ENCODE results near the gene CAPN9. TPM values are rescaled to one million over a fixed set of nuclear protein-coding genes. Genes with fewer than 3 reads are reported as not detected.

CAPN9 gene
- total RNA-seq, 1 donor from 2014 or later: 0.19 TPM

DNA sequence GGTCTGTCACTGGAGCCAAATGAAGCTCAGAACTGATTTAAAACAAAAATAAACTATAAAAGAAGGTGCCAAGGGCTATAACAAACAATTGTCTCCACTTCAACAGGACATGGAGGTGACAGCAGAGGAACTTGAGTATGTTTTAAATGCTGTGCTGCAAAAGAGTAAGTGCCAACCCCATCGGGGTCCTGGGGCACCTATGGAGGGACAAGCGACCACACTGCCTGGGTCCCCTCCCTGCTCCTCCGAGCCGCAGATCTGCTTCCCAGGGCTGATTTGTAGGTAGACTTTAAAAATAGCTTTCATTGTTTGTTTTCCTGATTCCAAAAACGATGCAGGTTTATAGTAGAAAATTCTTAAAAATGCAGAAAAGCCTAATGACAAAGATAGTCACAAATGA, 42.8 kb downstream of the CAPN9 start:
- peaks cover 4% of the 10 kb centered on the region for H3K27me3 Mint-ChIP-seq (ENCODE audit: insufficient read depth, low read depth)
- peaks cover 6% of the 10 kb centered on the region for H3K27me3 ChIP-seq

GRCh38 chr1:230791986-230792564, 44.9 kb downstream of the CAPN9 start:
- no peak for DNase-seq (ENCODE audit: low spot score)
- Mint-ChIP-seq H3K27ac (no peak overlapping the region), H3K9me3 (peaks cover 2% of the 10 kb centered on the region), H3K4me3 (no peak overlapping the region), H3K36me3 (no peaks in the 10 kb centered on the region), H3K27me3 (ENCODE audit: insufficient read depth, low read depth) (peaks cover 4% of the 10 kb centered on the region), H3K4me1 (peaks cover 20% of the 10 kb centered on the region)
- no peak overlapping the region for H3K4me3 ChIP-seq
- no peaks in the 10 kb centered on the region for H3K4me1 ChIP-seq
- no peaks in the 10 kb centered on the region for H3K9me3 ChIP-seq (ENCODE audit: low read depth)
- H3K27ac ChIP-seq: no peak overlapping the region
- peaks cover 13% of the 10 kb centered on the region for H3K27me3 ChIP-seq
- TF ChIP-seq, protein P1, sequence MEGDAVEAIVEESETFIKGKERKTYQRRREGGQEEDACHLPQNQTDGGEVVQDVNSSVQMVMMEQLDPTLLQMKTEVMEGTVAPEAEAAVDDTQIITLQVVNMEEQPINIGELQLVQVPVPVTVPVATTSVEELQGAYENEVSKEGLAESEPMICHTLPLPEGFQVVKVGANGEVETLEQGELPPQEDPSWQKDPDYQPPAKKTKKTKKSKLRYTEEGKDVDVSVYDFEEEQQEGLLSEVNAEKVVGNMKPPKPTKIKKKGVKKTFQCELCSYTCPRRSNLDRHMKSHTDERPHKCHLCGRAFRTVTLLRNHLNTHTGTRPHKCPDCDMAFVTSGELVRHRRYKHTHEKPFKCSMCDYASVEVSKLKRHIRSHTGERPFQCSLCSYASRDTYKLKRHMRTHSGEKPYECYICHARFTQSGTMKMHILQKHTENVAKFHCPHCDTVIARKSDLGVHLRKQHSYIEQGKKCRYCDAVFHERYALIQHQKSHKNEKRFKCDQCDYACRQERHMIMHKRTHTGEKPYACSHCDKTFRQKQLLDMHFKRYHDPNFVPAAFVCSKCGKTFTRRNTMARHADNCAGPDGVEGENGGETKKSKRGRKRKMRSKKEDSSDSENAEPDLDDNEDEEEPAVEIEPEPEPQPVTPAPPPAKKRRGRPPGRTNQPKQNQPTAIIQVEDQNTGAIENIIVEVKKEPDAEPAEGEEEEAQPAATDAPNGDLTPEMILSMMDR (IDR thresholded peaks at IDR 0.05): no peak
- TF ChIP-seq EZH2phosphoT487 (IDR thresholded peaks at IDR 0.05) (no peak), EZH2 (IDR thresholded peaks at IDR 0.05) (no peak)
- H3K36me3 ChIP-seq: no peaks in the 10 kb centered on the region
- H4K20me1 ChIP-seq (ENCODE audit: low read depth): no peaks in the 10 kb centered on the region
- no peak overlapping the region for H2AFZ ChIP-seq (replicated peaks)
- no peaks in the 10 kb centered on the region for H3K79me2 ChIP-seq (ENCODE audit: low read depth)
- H3F3A ChIP-seq (ENCODE audit: low read depth): no peaks in the 10 kb centered on the region
- no peak overlapping the region for H3K9ac ChIP-seq
- H3K4me2 ChIP-seq: no peak overlapping the region

More for the DNA sequence above, 42.8 kb downstream of the CAPN9 start:
- Histone ChIP-seq H3K4me1 (peaks cover 11% of the 10 kb centered on the region), H3K27ac (no peak overlapping the region), H3K36me3 (no peaks in the 10 kb centered on the region), H3K9ac (no peak overlapping the region), H3K9me3 (ENCODE audit: low read depth) (no peaks in the 10 kb centered on the region), H3K79me2 (ENCODE audit: low read depth) (no peaks in the 10 kb centered on the region), H4K20me1 (ENCODE audit: low read depth) (no peaks in the 10 kb centered on the region), H3K4me3 (no peak overlapping the region), H2AFZ (replicated peaks) (no peak overlapping the region), H3F3A (ENCODE audit: low read depth) (peaks cover 4% of the 10 kb centered on the region), H3K4me2 (no peak overlapping the region)
- H3K4me1 Mint-ChIP-seq: peaks cover 35% of the 10 kb centered on the region
- H3K27ac Mint-ChIP-seq: no peak overlapping the region
- H3K36me3 Mint-ChIP-seq: peaks cover 2% of the 10 kb centered on the region
- no peak for TF ChIP-seq EZH2phosphoT487 (IDR thresholded peaks at IDR 0.05)
- TF ChIP-seq, protein P1 (IDR thresholded peaks at IDR 0.05): no peak
- no peak for TF ChIP-seq EZH2 (IDR thresholded peaks at IDR 0.05)
- DNase-seq (ENCODE audit: low spot score): no peak
- H3K4me3 Mint-ChIP-seq: no peak overlapping the region
- peaks cover 5% of the 10 kb centered on the region for H3K9me3 Mint-ChIP-seq

DNA sequence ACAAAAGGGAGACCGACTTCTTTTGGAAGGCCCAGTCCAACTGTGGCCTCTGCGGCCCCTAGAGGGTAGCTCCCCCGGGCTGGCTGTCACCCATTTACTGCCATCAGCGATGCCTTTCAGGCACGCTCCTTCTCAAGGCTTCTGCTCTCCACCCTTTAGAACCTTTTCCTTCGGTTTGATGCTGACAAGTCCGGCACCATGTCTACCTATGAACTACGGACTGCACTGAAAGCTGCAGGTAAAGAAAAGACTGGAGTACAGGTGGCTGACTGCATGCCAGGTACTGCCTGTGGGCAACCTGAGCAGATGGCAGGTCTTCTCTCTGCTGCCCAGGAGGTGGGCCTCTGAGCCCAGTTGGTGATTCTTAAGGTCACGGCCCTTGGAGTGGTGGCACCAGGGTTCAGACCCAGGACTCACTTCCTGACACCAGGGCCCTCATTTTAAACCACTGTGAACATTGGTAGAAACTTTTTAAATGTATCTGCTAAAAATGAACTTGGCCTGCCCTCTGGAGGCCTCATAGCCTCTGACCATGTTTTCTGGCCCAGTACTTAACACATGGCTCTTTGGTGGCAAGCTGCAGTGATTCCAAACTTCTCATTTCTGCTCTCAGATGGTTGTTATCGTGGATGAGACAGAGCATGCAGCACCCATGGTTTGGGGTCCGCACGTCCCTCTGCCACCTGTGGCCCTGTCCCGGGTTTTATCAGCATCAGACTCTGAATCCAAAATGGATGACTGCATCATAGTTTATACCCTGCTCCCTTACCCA, 45.7 kb downstream of the CAPN9 start:
- no peaks in the 10 kb centered on the region for H4K20me1 ChIP-seq (ENCODE audit: low read depth)
- no peak overlapping the region for H3K27ac ChIP-seq
- H3K27ac Mint-ChIP-seq: no peak overlapping the region
- no peak overlapping the region for H3K4me2 ChIP-seq
- peaks cover 17% of the 10 kb centered on the region for H3K27me3 ChIP-seq
- H3K36me3 ChIP-seq: no peaks in the 10 kb centered on the region
- H3K79me2 ChIP-seq (ENCODE audit: low read depth): no peaks in the 10 kb centered on the region
- H3K9me3 Mint-ChIP-seq: peaks cover 2% of the 10 kb centered on the region
- H3K4me1 ChIP-seq: no peaks in the 10 kb centered on the region
- H3K4me3 ChIP-seq: no peak overlapping the region
- H3K9me3 ChIP-seq (ENCODE audit: low read depth): no peaks in the 10 kb centered on the region
- peaks cover 21% of the 10 kb centered on the region for H3K4me1 Mint-ChIP-seq
- no peaks in the 10 kb centered on the region for H3F3A ChIP-seq (ENCODE audit: low read depth)
- peaks cover 4% of the 10 kb centered on the region for H3K27me3 Mint-ChIP-seq (ENCODE audit: insufficient read depth, low read depth)
- DNase-seq (ENCODE audit: low spot score): no peak
- no peaks in the 10 kb centered on the region for H3K36me3 Mint-ChIP-seq
- TF ChIP-seq, protein P1 (IDR thresholded peaks at IDR 0.05): no peak
- TF ChIP-seq EZH2 (IDR thresholded peaks at IDR 0.05) (no peak), EZH2phosphoT487 (IDR thresholded peaks at IDR 0.05) (no peak)
- H3K9ac ChIP-seq: no peak overlapping the region
- H2AFZ ChIP-seq (replicated peaks): no peak overlapping the region
- no peak overlapping the region for H3K4me3 Mint-ChIP-seq

Measured in neural progenitor cell (in vitro differentiated cells).